ENCODE results near the gene NCAPD2. TPM values are rescaled to one million over a fixed set of nuclear protein-coding genes. Genes with fewer than 3 reads are reported as not detected.
A peak's percentile ranks its signal among the peaks of the same experiment; 100 is the strongest.
"Not testable (repeated sequence)": the region's sequence is repeated elsewhere in the genome, so short reads cannot be mapped to it uniquely, and the experiment has no call there.

NCAPD2 gene
- polyA plus RNA-seq, 1 donor, result 36.9 TPM

- no peak for DNase-seq
These were observed 30.7 kb upstream of the NCAPD2 start for GRCh38 chr12:6463216-6463615.

GRCh38 chr12:6463858-6464257 is 30.0 kb upstream of the NCAPD2 start:
- DNase-seq, result no peak

DNA sequence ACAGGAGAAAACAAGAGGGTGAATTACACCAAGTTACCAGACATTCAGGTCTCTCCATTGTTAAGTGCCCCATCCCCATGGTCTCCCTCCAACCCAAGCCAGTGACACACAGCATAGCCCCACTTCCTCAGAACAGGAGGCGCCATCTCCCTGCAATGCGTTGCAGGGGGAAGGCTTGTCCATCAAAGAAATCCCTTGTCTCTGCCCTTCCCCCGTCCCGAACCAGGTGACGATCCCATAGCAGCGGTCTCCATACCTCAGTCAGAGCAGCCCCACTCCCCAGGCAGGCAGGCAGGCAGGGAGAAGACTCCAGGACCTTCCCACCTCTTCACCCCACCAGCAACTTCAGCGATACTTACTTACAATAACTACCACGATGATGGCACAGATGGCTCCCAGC is 29.4 kb upstream of the NCAPD2 start:
- DNase-seq, result no peak

DNA sequence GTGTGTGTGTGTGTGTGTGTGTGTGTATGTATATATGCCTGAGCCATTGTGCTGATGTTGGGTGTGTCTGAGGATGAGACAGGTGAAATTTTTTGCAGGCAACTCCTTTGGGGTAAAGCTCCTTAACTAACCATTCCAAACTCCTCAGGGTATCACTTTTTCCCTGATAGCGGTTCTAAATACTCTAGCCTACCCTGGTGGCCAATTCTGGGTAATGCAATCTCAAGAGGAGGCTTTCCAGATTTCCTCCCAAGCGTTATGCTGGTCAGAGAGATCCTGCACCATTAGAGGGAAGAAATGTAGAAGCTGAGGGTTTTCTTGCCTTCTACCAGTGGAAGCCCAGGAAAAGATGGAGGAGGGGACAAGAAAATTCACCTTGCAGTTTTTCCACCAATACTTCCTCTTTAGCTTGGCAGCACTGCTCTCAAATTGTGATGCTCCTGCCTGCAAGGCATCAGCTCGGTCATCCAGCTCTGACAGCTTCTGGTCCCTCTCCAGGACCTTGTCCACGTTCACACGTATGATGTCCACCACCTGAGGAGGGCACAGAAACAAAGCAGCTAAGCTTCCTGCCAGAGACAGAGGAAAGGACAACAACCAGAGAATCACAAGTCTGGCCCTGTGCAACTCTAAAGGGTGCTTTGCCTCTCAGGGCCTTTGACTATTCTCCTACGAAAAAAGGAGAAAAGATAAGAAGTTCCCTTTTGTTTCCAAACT is 28.3 kb upstream of the NCAPD2 start:
- DNase-seq, result peak; percentile 70

DNA sequence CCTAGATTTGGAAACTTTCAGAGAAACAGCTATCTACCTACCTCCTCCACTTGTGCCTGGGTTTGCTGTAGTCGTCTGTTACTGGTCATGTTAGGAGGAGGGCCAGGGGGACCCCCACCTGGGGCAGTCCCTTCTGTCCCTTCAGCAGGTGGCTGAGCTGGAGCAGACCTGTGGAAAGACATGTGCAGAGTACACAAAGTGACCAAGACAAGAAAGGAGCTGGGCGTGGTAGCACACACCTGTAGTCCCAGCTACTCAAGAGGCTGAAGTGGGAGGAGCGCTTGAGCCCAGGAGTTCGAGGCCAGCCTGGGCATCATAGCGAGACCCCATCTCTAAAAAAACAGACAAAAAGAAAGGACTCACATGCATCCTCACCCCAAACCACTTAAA is 27.7 kb upstream of the NCAPD2 start:
- DNase-seq, result no peak

DNA sequence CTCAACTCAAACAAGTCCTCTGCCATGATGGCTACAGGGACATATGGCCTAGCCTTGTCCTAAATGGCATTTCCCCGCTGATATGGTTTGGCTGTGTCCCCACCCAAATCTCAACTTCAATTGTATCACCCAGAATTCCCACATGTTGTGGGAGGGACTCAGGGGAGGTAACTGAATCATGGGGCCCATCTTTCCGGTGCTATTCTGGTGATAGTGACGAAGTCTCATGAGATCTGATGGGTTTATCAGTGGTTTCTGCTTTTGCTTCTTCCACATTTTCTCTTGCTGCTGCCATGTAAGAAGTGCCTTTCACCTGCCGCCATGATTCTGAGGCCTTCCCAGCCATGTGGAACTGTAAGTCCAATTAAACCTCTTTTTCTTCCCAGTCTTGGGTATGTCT is 27.2 kb upstream of the NCAPD2 start:
- not testable (repeated sequence) for DNase-seq

DNA sequence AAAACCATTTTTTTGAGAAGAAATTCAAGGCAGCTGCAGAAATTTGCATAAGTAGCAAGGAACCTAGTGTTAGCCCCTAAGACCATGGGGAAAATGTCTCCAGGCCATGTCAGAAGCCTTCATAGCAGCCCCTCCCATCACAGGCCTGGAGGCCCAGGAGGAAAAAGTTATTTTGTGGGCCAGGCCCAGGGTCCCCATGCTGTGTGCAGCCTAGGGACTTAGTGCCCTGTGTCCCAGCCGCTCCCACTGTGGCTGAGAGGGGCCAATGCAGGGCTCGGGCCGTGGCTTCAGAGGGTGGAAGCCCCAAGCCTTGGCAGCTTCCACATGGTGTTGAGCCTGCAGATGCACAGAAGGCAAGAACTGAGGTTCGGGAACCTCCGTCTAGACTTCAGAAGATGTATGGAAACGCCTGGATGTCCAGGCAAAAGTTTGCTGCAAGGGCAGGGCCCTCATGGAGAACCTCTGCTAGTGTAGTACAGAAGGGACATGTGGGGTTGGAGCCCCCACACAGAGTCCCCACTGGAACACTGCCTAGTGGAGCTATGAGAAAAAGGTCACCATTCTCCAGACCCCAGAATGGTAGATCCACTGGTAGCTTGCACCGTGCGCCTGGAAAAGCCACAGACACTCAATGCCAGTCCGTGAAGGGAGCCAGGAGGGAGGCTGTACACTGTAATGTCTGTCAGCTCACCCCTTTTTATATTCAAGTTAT is 26.2 kb upstream of the NCAPD2 start:
- not testable (repeated sequence) for DNase-seq

DNA sequence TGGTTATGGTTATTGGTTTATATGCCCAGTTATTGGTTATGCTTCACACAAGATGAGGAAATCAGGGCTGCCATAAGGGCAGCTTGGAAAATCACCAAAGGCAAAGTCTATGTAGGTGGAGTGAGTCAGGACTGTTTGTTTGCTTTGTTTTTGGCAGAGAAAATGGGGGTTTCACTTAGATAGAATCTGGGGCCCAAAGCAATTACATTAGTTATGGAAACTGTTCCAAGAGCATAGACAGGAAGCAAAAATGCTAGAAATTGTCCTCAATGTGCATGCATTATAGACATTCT is 25.7 kb upstream of the NCAPD2 start:
- DNase-seq, result no peak

- no peak for DNase-seq
These were observed 24.8 kb upstream of the NCAPD2 start for GRCh38 chr12:6469092-6469491.

DNA sequence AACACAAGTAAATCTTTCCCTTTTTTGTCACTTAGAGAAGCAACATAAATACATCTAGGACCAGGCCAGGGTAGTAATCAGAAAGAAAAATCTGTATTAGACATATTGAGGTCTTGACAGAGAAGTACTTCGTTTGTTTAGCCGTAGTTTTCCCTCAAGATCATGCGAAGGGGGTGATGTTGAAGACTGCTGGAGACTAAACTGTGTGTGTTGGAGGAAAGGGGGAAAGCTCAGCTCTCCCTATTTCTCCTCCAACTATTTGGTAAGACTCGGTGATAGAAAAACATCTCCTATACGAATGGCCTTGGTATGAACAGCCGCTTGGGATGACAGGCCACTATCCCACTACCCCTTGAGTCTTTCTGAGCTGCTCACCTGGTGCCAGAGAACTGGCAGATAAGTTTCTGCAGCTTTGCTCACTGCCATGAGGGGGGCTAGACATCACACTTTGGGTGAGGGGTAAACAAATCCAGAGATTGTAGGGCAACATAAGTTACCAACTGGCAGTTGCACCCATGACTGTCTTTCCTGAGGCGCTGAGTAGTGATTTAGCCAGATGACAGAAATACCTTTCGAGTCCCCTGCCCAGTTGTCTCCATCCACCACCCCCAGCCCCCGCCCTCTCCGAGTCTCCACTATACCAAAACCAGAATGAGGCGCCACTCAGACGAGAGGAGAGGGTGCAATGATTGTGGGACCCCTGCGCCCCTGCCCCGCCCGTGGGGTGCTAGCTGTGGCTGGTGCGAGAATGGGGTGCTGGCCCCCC is 24.1 kb upstream of the NCAPD2 start:
- DNase-seq, result no peak

GRCh38 chr12:6470375-6471163 is 23.3 kb upstream of the NCAPD2 start, which contains the start of gene VAMP1:
Gene VAMP1 (minus strand): TSS chr12:6470677. CDS start chr12:6470531, 146 bp downstream.
- peak; percentile 97 for DNase-seq

DNA sequence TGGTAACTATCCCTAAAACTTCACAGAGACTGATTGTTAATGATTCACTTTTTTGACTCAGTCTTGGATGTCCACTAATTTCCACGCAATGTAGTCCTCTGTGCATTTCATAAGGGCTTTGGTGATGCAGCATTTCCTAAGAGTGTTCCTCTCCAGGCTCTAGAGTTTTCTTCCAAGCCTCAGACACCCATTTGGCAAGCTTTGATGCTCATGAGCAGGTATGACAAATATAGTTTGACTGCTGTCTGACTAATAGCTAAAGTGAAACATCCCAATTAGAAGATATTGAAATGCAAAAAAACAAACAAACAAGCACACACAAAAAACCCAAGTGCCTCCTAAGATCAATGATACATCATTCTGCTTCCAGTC is 21.9 kb upstream of the NCAPD2 start:
- DNase-seq, result no peak

DNA sequence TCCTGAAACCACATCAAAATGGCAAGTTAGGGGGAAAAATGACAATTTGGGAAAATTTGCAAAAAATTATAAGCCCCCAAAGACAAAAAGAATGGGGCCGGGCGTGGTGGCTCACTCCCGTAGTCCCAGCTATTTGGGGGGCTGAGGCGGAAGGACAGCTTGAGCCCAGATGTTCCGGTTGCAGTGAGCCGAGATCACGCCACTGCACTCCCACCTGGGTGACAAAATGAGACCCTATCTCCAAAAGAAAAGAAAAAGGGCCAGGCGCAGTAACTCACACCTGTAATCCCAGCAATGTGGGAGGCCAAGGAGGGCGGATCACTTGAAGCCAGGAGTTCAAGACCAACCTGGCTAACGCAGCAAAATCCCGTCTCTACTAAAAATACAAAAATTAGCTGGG is 21.4 kb upstream of the NCAPD2 start:
- DNase-seq, result no peak

GRCh38 chr12:6475233-6475975 is 18.5 kb upstream of the NCAPD2 start:
- DNase-seq, result not testable (repeated sequence)

- DNase-seq, result no peak
These were observed 17.4 kb upstream of the NCAPD2 start for GRCh38 chr12:6476489-6476888.

DNA sequence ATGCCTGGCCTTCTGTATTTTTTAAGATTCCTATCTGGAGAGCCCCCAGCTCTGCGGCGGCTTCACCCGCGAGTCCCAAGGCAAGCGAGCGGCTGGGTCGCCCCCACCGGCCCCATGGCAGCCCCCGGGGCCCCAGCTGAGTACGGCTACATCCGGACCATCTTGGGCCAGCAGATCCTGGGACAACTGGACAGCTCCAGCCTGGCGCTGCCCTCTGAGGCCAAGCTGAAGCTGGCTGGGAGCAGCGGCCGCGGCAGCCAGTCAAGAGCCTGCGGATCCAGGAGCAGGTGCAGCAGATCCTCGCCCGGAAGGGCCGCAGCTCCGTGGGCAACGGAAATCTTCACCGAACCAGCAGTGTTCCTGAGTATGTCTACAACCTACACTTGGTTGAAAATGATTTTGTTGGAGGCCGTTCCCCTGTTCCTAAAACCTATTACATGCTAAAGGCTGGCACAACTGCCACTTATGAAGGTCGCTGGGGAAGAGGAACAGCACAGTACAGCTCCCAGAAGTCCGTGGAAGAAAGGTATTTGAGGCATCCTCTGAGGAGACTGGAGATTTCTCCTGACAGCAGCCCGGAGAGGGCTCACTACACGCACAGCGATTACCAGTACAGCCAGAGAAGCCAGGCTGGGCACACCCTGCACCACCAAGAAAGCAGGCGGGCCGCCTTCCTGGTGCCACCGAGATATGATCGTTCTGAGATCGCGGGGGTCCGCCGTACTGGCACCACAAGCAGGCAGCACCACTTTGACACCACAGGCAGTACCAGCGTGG is 16.1 kb upstream of the NCAPD2 start:
- DNase-seq, result not testable (repeated sequence)

DNA sequence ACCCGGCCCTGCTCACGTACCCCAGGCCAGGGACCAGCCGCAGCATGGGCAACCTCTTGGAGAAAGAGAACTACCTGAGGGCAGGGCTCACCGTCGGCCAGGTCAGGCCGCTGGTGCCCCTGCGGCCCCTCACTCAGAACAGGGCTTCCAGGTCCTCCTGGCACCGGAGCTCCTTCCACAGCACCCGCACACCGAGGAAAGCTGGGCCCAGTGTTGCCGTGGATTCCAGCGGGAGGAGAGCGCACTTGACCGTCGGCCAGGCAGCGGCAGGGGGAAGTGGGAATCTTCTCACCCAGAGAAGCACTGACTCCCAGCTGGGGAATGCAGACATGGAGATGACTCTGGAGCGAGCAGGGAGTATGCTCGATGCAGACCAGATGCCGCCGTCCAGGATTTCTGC is 15.5 kb upstream of the NCAPD2 start:
- no peak for DNase-seq

GRCh38 chr12:6488240-6488639 is 5.7 kb upstream of the NCAPD2 start:
- no peak for DNase-seq

- DNase-seq, result no peak
These were observed 4.5 kb upstream of the NCAPD2 start for GRCh38 chr12:6489449-6489848.

- DNase-seq, result not testable (repeated sequence)
These were observed 3.2 kb upstream of the NCAPD2 start for GRCh38 chr12:6490673-6491072.

- peak; percentile 96 for DNase-seq
These were observed 935 bp upstream of the NCAPD2 start, which contains the start of gene MRPL51 for GRCh38 chr12:6492838-6493496. Gene MRPL51 (minus strand): TSS chr12:6493262. CDS start chr12:6493136, 126 bp downstream.

All from hindlimb muscle (tissue), 1 donor.